ENCODE data around the gene MYO7B.
A peak's percentile ranks its signal among the peaks of the same experiment; 100 is the strongest.

The MYO7B gene

GRCh38 chr2:127662937-127663565 lies 127.6 kb downstream of the MYO7B start:
- TF ChIP-seq PATZ1 (CRISPR knock-in tag; IDR thresholded peaks at IDR 0.05; ENCODE audit: borderline replicate concordance): no peak
- peak; percentile 45; the same call in 1 of the 3 replicates for ATAC-seq

DNA sequence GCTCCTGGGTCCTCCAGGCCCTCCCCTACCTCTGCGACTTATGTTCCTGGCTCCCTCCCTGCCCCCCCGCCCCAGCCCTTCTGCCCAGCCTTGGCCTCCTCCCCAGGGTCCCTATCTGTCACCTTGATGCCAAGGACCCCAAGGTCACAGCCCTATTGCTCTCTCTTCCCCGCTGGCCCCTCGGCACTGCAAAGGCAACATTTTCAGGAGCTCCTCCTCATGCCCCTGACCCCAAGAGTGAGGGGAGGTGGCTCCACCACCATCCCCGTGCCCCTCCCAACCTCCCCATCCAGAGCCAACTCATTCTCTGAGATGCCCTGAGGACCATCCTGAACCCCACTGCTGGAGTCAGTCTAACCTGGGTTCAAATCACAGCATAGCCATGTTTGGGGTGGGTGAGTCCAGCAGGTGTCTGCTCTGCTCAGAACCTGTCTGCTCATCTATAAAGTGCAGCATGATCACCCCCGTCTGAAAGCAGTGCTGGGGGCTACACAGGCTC lies 128.1 kb downstream of the MYO7B start:
- TF ChIP-seq ARNTL (CRISPR knock-in tag; IDR thresholded peaks at IDR 0.05; ENCODE audit: borderline replicate concordance, low read depth): no peak
- TF ChIP-seq TCF4 (CRISPR knock-in tag; IDR thresholded peaks at IDR 0.05; ENCODE audit: borderline replicate concordance): no peak
- TF ChIP-seq SNAI2 (CRISPR knock-in tag; IDR thresholded peaks at IDR 0.05): no peak
- no peak for ATAC-seq

DNA sequence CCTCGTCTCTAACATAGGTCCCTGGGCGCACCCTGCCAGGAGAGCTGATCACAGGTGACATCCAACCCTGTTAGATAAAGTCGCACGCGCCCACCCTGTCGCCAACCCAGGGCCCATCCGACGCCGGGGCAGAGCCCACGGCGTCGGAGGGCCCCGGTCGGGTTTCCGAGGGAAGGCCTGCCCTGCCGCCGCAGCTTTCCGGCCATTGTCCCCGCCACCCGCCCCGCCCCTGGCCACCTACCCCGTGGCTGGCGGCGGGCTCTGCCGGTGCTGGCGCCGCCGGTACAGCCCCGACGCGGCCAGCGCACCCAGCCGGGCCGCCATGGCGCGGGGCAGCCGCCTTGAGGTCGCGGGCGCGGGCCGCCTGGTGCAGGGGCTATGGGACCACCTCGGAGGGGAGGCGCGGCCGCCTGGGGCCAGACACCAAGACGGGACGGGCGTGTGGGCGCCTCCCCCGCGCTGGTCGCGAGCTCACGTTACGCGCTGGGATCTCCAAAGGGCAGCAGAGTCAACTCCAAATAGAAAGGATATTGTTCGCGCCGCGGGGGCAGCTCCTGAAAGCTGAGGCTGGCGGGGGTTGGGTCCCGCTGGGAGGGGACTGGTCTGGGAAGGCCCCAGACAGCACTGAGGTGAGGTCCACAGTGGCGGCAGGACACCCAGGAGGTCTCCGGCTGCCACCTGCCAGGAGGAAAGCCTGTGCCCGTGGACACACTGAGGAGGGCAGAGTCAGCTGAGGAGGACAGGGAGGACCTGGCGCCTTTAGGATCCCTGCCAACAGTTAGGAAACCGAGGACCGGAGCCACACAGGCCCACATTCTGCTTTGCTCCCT lies 128.8 kb downstream of the MYO7B start:
- TF ChIP-seq ZC3H10 (CRISPR knock-in tag; IDR thresholded peaks at IDR 0.05) (no peak), CSDC2 (CRISPR knock-in tag; IDR thresholded peaks at IDR 0.05) (no peak), RARB (CRISPR knock-in tag; IDR thresholded peaks at IDR 0.05) (no peak), ZFP30 (CRISPR knock-in tag; IDR thresholded peaks at IDR 0.05) (no peak), CREB5 (CRISPR knock-in tag; IDR thresholded peaks at IDR 0.05; ENCODE audit: low read depth) (no peak), BACH2 (CRISPR knock-in tag; IDR thresholded peaks at IDR 0.05; ENCODE audit: borderline replicate concordance) (no peak), GLIS3 (CRISPR knock-in tag; IDR thresholded peaks at IDR 0.05) (no peak), ZFP3 (CRISPR knock-in tag; IDR thresholded peaks at IDR 0.05) (no peak), ZNF8 (CRISPR knock-in tag; IDR thresholded peaks at IDR 0.05) (no peak), SNAI2 (CRISPR knock-in tag; IDR thresholded peaks at IDR 0.05) (no peak), ZNF565 (CRISPR knock-in tag; conservative IDR thresholded peaks at IDR 0.05; ENCODE audit: low read depth) (no peak), POU6F1 (CRISPR knock-in tag; IDR thresholded peaks at IDR 0.05; ENCODE audit: borderline replicate concordance, low read depth) (no peak)
- TF ChIP-seq, protein P1, sequence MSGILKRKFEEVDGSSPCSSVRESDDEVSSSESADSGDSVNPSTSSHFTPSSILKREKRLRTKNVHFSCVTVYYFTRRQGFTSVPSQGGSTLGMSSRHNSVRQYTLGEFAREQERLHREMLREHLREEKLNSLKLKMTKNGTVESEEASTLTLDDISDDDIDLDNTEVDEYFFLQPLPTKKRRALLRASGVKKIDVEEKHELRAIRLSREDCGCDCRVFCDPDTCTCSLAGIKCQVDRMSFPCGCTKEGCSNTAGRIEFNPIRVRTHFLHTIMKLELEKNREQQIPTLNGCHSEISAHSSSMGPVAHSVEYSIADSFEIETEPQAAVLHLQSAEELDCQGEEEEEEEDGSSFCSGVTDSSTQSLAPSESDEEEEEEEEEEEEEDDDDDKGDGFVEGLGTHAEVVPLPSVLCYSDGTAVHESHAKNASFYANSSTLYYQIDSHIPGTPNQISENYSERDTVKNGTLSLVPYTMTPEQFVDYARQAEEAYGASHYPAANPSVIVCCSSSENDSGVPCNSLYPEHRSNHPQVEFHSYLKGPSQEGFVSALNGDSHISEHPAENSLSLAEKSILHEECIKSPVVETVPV (CRISPR knock-in tag; IDR thresholded peaks at IDR 0.05): no peak

GRCh38 chr2:127664895-127665225 lies 129.4 kb downstream of the MYO7B start:
- TF ChIP-seq ARNTL (CRISPR knock-in tag; IDR thresholded peaks at IDR 0.05; ENCODE audit: borderline replicate concordance, low read depth) (no peak), ZNF8 (CRISPR knock-in tag; IDR thresholded peaks at IDR 0.05) (no peak), ZC3H10 (CRISPR knock-in tag; IDR thresholded peaks at IDR 0.05) (no peak), ZNF70 (CRISPR knock-in tag; IDR thresholded peaks at IDR 0.05) (no peak), ESRRG (CRISPR knock-in tag; IDR thresholded peaks at IDR 0.05) (no peak)
- TF ChIP-seq, protein P1 (CRISPR knock-in tag; IDR thresholded peaks at IDR 0.05): no peak
- no peak for ATAC-seq

More for the DNA sequence above, 128.8 kb downstream of the MYO7B start:
- ATAC-seq: no peak

Data from SK-N-SH treated with all-trans-retinoic acid at 6 μM for 48 hours (cell line).